K562 (cell line): ENCODE data around the gene PPP3CA. TPM values are rescaled to one million over a fixed set of nuclear protein-coding genes. Genes with fewer than 3 reads are reported as not detected.

Experiments used
- ATAC-seq: fragments of 200-7000 bp; cut with Tn5 transposase; 3 replicates; pipeline ENCODE4 v1.9.1; 2020; ENCODE audit warnings: moderate library complexity
- BruUV-seq: library from RNA; stranded (reverse); fragments of 400-500 nt; replicated peaks from 2 replicates; lab custom pipeline; 2021; lab: Mats Ljungman, UMichigan
- CTCF ChIA-PET: fragments of 300-600 bp; formaldehyde crosslinking; extraction: SDS; loops from one replicate; lab custom pipeline; 2021; ENCODE audit warnings: low intra/inter-chr PET ratio; lab: Yijun Ruan, JAX
- POLR2A ChIA-PET: fragments of 300-600, 350-650 bp; sonication (Branson Sonifier 250); formaldehyde crosslinking; extraction: SDS; loops from one replicate; lab custom pipeline; 2021; ENCODE audit warnings: antibody characterized with exemption, inconsistent platforms; lab: Yijun Ruan, JAX
- DNase-seq, 4 experiments: peaks; one replicate each; pipeline versions ENCODE4 v3.0.0 to v3.0.0-alpha.2; 2011 to 2018; ENCODE audit warnings: low spot score in 3 of 4, mixed read lengths in 3 of 4; ENCODE audit errors: extremely low read depth in 1 of 4
- FAIRE-seq: peaks from 2 replicates; lab custom pipeline; 2011; peaks lifted over from hg19 to GRCh38; lab: Jason Lieb, UNC
- H2AFZ ChIP-seq: 2 replicates; pipeline ENCODE4 v1.6.0; 2011; ENCODE audit warnings: low read depth, low read length, control low read depth, inconsistent platforms
- H3K27ac ChIP-seq: fragments of 200-600 bp; 3 replicates; pipeline ENCODE4 v1.8.0; 2011; ENCODE audit warnings: low read depth, mild to moderate bottlenecking, control low read depth, inconsistent platforms, low read length, moderate library complexity, mixed read lengths; ENCODE audit errors: extremely low read depth
- H3K27me3 ChIP-seq, 2 experiments: fragments of 300-600 bp in 1 of 2; 2 replicates in 1 of 2; 3 replicates in 1 of 2; pipeline versions ENCODE4 v1.6.0 to v1.8.0; 2011; ENCODE audit warnings: inconsistent platforms in 2 of 2, low read length in 2 of 2, mild to moderate bottlenecking in 1 of 2, mixed read lengths in 1 of 2, moderate library complexity in 1 of 2; ENCODE audit not compliant: control insufficient read depth in 2 of 2, insufficient read depth in 2 of 2
- H3K36me3 ChIP-seq: fragments of 300-600 bp; 3 replicates; pipeline ENCODE4 v1.8.0; 2011; ENCODE audit warnings: mild to moderate bottlenecking, low read length, inconsistent platforms; ENCODE audit not compliant: control insufficient read depth, insufficient read depth
- H3K4me1 ChIP-seq, 2 experiments: fragments of 200-600 bp in 1 of 2; replicated peaks in 1 of 2; 2 replicates in 1 of 2; 3 replicates in 1 of 2; pipeline versions ENCODE4 v1.5.1 to v1.8.0; 2011; ENCODE audit warnings: inconsistent platforms in 2 of 2, low read length in 2 of 2, mild to moderate bottlenecking in 1 of 2, mixed read lengths in 1 of 2, moderate library complexity in 1 of 2; ENCODE audit not compliant: control insufficient read depth in 2 of 2, insufficient read depth in 2 of 2
- H3K4me2 ChIP-seq: 2 replicates; pipeline ENCODE4 v1.6.1; 2011; ENCODE audit warnings: low read length, control low read depth, inconsistent platforms, mixed read lengths; ENCODE audit not compliant: insufficient read depth
- H3K4me3 ChIP-seq: fragments of 200-600 bp; sonication (generic), shearing (Covaris generic); 2 replicates; pipeline ENCODE4 v1.5.1; 2016; ENCODE audit warnings: control low read depth, inconsistent platforms
- H3K79me2 ChIP-seq: fragments of 200-600 bp; 3 replicates; pipeline ENCODE4 v1.8.0; 2011; ENCODE audit warnings: low read length, inconsistent platforms; ENCODE audit not compliant: control insufficient read depth, insufficient read depth
- H3K9ac ChIP-seq, 2 experiments: 2 replicates each; pipeline versions ENCODE4 v1.6.0 to v1.6.1; 2011; ENCODE audit warnings: low read depth in 2 of 2, low read length in 2 of 2, control low read depth in 1 of 2, inconsistent platforms in 1 of 2, mild to moderate bottlenecking in 1 of 2, mixed read lengths in 1 of 2; ENCODE audit not compliant: insufficient read depth in 1 of 2
- H3K9me1 ChIP-seq: one replicate; pipeline ENCODE4 v1.6.0; 2011; ENCODE audit warnings: inconsistent platforms, mild to moderate bottlenecking, low read length, moderate library complexity; ENCODE audit not compliant: control insufficient read depth, insufficient read depth
- H3K9me3 ChIP-seq: replicated peaks from 2 replicates; pipeline ENCODE4 v1.5.1; 2011; ENCODE audit warnings: low read depth, low read length, inconsistent platforms; ENCODE audit not compliant: control insufficient read depth, insufficient read depth
- H4K20me1 ChIP-seq: replicated peaks from 2 replicates; pipeline ENCODE4 v1.6.1; 2011; ENCODE audit warnings: low read length, inconsistent platforms, mixed read lengths; ENCODE audit not compliant: control insufficient read depth, insufficient read depth
- MYBL2 ChIP-seq, 2 experiments: fragments of 450-650 bp in 1 of 2; sonication (generic) in 1 of 2; formaldehyde crosslinking in 1 of 2; IDR thresholded peaks; 2 replicates each; pipeline versions ENCODE4 v1.6.1 to v1.8.1; 2017 to 2022; ENCODE audit warnings: borderline replicate concordance in 1 of 2, inconsistent platforms in 1 of 2, low read depth in 1 of 2, mild to moderate bottlenecking in 1 of 2, missing genetic modification reagents in 1 of 2, moderate library complexity in 1 of 2
- in situ Hi-C: fragments of 300-500 bp; cut with MboI; formaldehyde crosslinking; loops from 4 replicates; pipeline ENCODE4 v1.15.0; 2018; ENCODE audit warnings: inconsistent platforms, mixed read lengths
- intact Hi-C: fragments of 100-400 bp; cut with micrococcal nuclease; formaldehyde crosslinking; loops from 2 replicates; pipeline ENCODE4 v1.14.2; 2022
- polyA plus RNA-seq, 8 experiments: library from polyadenylated mRNA; depleted of rRNA in 4 of 8; stranded (reverse) in 5 of 8; unstranded in 3 of 8; fragments of >200 nt; fragmentation: Nextera tagmentation in 2 of 8; fragmentation: Illumina TruSeq in 1 of 8; extraction: Ambion mirVana in 2 of 8; extraction: Trizol in 1 of 8; gene quantifications; 2 replicates each; pipeline versions ENCODE4 v1.2.1 to v1.2.3, GENCODE V29; 2011 to 2014; ENCODE audit warnings: inconsistent platforms in 1 of 8, missing spikeins in 1 of 8
- total RNA-seq, 7 experiments: library from RNA; depleted of rRNA in 6 of 7; stranded (reverse); fragments of >200 nt in 6 of 7; fragmentation: Illumina TruSeq in 2 of 7; extraction: Trizol in 2 of 7; gene quantifications; 2 replicates each; pipeline versions ENCODE4 v1.2.1 to v1.2.3, GENCODE V29; 2011 to 2021; ENCODE audit warnings: low replicate concordance in 1 of 7
- TF ChIP-seq, protein P1 (sequence below): fragments of 250-450 bp; sonication (Bioruptor Pico); IDR thresholded peaks from 2 replicates; pipeline ENCODE4 v1.8.0; 2022; ENCODE audit warnings: moderate library complexity, mild to moderate bottlenecking, inconsistent platforms
- TF ChIP-seq, protein P2 (sequence below), 3 experiments: IDR thresholded peaks in 2 of 3; conservative IDR thresholded peaks in 1 of 3; 2 replicates each; pipeline ENCODE4 v1.5.1; 2011 to 2012; ENCODE audit warnings: low read length in 3 of 3, mild to moderate bottlenecking in 3 of 3, control low read depth in 2 of 3, improper control_type of control experiment in 1 of 3, inconsistent platforms in 1 of 3, low read depth in 1 of 3, mixed read lengths in 1 of 3, moderate library complexity in 1 of 3; ENCODE audit not compliant: insufficient read depth in 2 of 3
- TF ChIP-seq, protein P3 (sequence below): IDR thresholded peaks from 3 replicates; pipeline ENCODE4 v1.6.1; 2011; ENCODE audit warnings: borderline replicate concordance, mild to moderate bottlenecking; ENCODE audit not compliant: insufficient read length, insufficient read depth

The PPP3CA gene
- total and polyA plus RNA-seq, 9 of the 15 experiments (the other 6 are each of a cell fraction or from before 2014, with no cell fraction given): 0.94 to 3.2 (median 1.6) TPM

DNA sequence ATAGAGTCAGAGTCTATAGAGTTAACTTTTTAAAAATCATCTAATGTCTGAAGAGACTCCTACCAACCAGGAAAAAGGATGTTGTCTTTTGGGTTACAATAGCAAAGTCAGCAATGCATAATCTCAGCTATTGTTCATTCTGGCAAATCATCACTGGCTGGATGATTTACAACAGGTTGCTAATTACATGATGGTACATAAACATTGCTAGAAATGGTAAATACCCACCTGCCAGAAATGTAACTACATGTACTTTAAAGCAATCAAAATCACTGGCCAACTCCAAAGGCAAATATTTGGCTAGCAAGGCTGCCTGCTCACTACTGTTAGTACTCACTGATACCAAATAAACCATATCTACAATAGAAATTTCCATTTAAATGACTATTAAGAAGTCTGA lies 91.1 kb downstream of the PPP3CA start:
- Histone ChIP-seq H2AFZ (no peak overlapping the region), H3K9me3 (no peaks in the 10 kb centered on the region), H3K4me1 (no peaks in the 10 kb centered on the region), H3K9ac (no peak overlapping the region), H3K27me3 (no peaks in the 10 kb centered on the region), H3K9me1 (no peaks in the 10 kb centered on the region), H3K36me3 (no peaks in the 10 kb centered on the region), H3K79me2 (no peaks in the 10 kb centered on the region), H3K27ac (no peak overlapping the region), H3K4me3 (no peak overlapping the region), H3K4me2 (no peak overlapping the region), H4K20me1 (no peaks in the 10 kb centered on the region)
- no peak for DNase-seq
- ChIA-PET POLR2A (no interaction called here), CTCF (no interaction called here)
- intact Hi-C loops: no loop called here
- in situ Hi-C loops: no loop called here
- BruUV-seq: no TSS peak
- TF ChIP-seq, protein P1, sequence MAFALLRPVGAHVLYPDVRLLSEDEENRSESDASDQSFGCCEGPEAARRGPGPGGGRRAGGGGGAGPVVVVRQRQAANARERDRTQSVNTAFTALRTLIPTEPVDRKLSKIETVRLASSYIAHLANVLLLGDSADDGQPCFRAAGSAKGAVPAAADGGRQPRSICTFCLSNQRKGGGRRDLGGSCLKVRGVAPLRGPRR: no peak
- TF ChIP-seq, protein P2, sequence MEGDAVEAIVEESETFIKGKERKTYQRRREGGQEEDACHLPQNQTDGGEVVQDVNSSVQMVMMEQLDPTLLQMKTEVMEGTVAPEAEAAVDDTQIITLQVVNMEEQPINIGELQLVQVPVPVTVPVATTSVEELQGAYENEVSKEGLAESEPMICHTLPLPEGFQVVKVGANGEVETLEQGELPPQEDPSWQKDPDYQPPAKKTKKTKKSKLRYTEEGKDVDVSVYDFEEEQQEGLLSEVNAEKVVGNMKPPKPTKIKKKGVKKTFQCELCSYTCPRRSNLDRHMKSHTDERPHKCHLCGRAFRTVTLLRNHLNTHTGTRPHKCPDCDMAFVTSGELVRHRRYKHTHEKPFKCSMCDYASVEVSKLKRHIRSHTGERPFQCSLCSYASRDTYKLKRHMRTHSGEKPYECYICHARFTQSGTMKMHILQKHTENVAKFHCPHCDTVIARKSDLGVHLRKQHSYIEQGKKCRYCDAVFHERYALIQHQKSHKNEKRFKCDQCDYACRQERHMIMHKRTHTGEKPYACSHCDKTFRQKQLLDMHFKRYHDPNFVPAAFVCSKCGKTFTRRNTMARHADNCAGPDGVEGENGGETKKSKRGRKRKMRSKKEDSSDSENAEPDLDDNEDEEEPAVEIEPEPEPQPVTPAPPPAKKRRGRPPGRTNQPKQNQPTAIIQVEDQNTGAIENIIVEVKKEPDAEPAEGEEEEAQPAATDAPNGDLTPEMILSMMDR (IDR thresholded peaks at IDR 0.05 in 2 of 3, conservative IDR thresholded peaks at IDR 0.05 in 1 of 3; ENCODE audit: insufficient read depth in 2 of 3, low read depth in 1 of 3, low read length in 3 of 3): no peak
- TF ChIP-seq MYBL2 (IDR thresholded peaks at IDR 0.05; ENCODE audit: low read depth) (no peak), MYBL2 (CRISPR knock-in tag; IDR thresholded peaks at IDR 0.05; ENCODE audit: borderline replicate concordance) (no peak)
- TF ChIP-seq, protein P3, sequence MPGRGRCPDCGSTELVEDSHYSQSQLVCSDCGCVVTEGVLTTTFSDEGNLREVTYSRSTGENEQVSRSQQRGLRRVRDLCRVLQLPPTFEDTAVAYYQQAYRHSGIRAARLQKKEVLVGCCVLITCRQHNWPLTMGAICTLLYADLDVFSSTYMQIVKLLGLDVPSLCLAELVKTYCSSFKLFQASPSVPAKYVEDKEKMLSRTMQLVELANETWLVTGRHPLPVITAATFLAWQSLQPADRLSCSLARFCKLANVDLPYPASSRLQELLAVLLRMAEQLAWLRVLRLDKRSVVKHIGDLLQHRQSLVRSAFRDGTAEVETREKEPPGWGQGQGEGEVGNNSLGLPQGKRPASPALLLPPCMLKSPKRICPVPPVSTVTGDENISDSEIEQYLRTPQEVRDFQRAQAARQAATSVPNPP: no peak
- FAIRE-seq: no peak
- ATAC-seq: no peak
